Measurements from ENCODE around the gene FCGR3B.
"Not testable (repeated sequence)": the region's sequence is repeated elsewhere in the genome, so short reads cannot be mapped to it uniquely, and the experiment has no call there.

- not testable (repeated sequence) for TF ChIP-seq CTCF, POLR2A (IDR thresholded peaks at IDR 0.05)
Observed at GRCh38 chr1:161618517-161618916, 12.5 kb downstream of the FCGR3B start.

Data from thyroid gland (tissue), 4 donors.